HCT116 (cell line): ENCODE data around the gene CD200R1L.

Source experiments
- CTCF ChIP-seq, 3 experiments: fragments of 200-600 bp in 1 of 3; sonication (generic) in 1 of 3; IDR thresholded peaks in 2 of 3; conservative IDR thresholded peaks in 1 of 3; 2 replicates each; pipeline ENCODE4 v1.5.1; 2012 to 2017; ENCODE audit warnings: low read depth in 2 of 3, low read length in 2 of 3, antibody characterized with exemption in 1 of 3, borderline replicate concordance in 1 of 3, control low read depth in 1 of 3, mild to moderate bottlenecking in 1 of 3, mixed read lengths in 1 of 3, mixed run types in 1 of 3, moderate library complexity in 1 of 3; ENCODE audit not compliant: insufficient read depth in 1 of 3
- POLR2AphosphoS5 ChIP-seq: IDR thresholded peaks from 2 replicates; pipeline ENCODE4 v1.6.1; 2011; ENCODE audit warnings: mild to moderate bottlenecking, low read depth, low read length, moderate library complexity
- YY1 ChIP-seq: IDR thresholded peaks from 2 replicates; pipeline ENCODE4 v1.6.1; 2011; ENCODE audit warnings: low read length, low read depth, moderate library complexity, mild to moderate bottlenecking; ENCODE audit not compliant: insufficient replicate concordance; ENCODE audit errors: extremely low read depth

- no peak for TF ChIP-seq POLR2AphosphoS5
- no peak for TF ChIP-seq YY1
- no peak for TF ChIP-seq CTCF (IDR thresholded peaks at IDR 0.05 in 2 of 3, conservative IDR thresholded peaks at IDR 0.05 in 1 of 3; ENCODE audit: borderline replicate concordance in 1 of 3, insufficient read depth in 1 of 3, low read depth in 2 of 3, low read length in 2 of 3)
Measured at GRCh38 chr3:112781599-112781998, 65.1 kb downstream of the CD200R1L start.
